HepG2 (cell line): ENCODE measurements around the gene SVBP. TPM values are rescaled to one million over a fixed set of nuclear protein-coding genes. Genes with fewer than 3 reads are reported as not detected.
A peak's percentile ranks its signal among the peaks of the same experiment; 100 is the strongest.

Experiments used
- ATAC-seq: fragments of 200-7000 bp; cut with Tn5 transposase; 3 replicates; pipeline ENCODE4 v1.9.1; 2020; ENCODE audit warnings: mild to moderate bottlenecking, moderate library complexity
- BruUV-seq: library from RNA; stranded (reverse); fragments of 400-500 nt; replicated peaks from 2 replicates; lab custom pipeline; 2021; lab: Mats Ljungman, UMichigan
- CTCF ChIA-PET: fragments of 300-600 bp; formaldehyde crosslinking; extraction: SDS; loops from one replicate; lab custom pipeline; 2021; ENCODE audit warnings: low total read pairs, inconsistent platforms, low intra/inter-chr PET ratio; lab: Yijun Ruan, JAX
- POLR2A ChIA-PET: fragments of 350-600 bp; sonication (Branson Sonifier 250); formaldehyde crosslinking; loops from one replicate; lab custom pipeline; 2020; ENCODE audit warnings: antibody characterized with exemption, inconsistent platforms; lab: Yijun Ruan, JAX
- DNase-seq: peaks from one replicate; pipeline ENCODE4 v3.0.0-alpha.2; 2015; ENCODE audit warnings: low spot score
- FAIRE-seq: peaks from 3 replicates; lab custom pipeline; 2011; peaks lifted over from hg19 to GRCh38; lab: Jason Lieb, UNC
- H2AFZ ChIP-seq: one replicate; pipeline ENCODE4 v1.6.1; 2011; ENCODE audit warnings: low read length, inconsistent platforms
- H3K27ac ChIP-seq: fragments of 300-600 bp; 3 replicates; pipeline ENCODE4 v1.8.0; 2011; ENCODE audit warnings: mixed run types, mild to moderate bottlenecking, mixed read lengths, low read length, inconsistent platforms; ENCODE audit not compliant: insufficient read depth; ENCODE audit errors: extremely low read length
- H3K27me3 ChIP-seq, 2 experiments: fragments of 200-600 bp in 1 of 2; 2 replicates in 1 of 2; 3 replicates in 1 of 2; pipeline versions ENCODE4 v1.6.0 to v1.8.0; 2011; ENCODE audit warnings: low read length in 2 of 2, mild to moderate bottlenecking in 2 of 2, moderate library complexity in 2 of 2, inconsistent platforms in 1 of 2; ENCODE audit not compliant: insufficient read depth in 2 of 2, control insufficient read depth in 1 of 2
- H3K36me3 ChIP-seq, 2 experiments: fragments of 200-600 bp in 1 of 2; replicated peaks in 1 of 2; 2 replicates in 1 of 2; 3 replicates in 1 of 2; pipeline versions ENCODE4 v1.5.1 to v1.8.0; 2011; ENCODE audit warnings: low read length in 2 of 2, inconsistent platforms in 1 of 2; ENCODE audit not compliant: insufficient read depth in 2 of 2, control insufficient read depth in 1 of 2
- H3K4me1 ChIP-seq: 2 replicates; pipeline ENCODE4 v1.5.1; 2012; ENCODE audit warnings: low read length, inconsistent platforms; ENCODE audit not compliant: insufficient read depth
- H3K4me2 ChIP-seq: 2 replicates; pipeline ENCODE4 v1.6.0; 2011; ENCODE audit warnings: low read depth, low read length, inconsistent platforms
- H3K4me3 ChIP-seq, 3 experiments: fragments of 200-600 bp in 1 of 3; sonication (generic), shearing (Covaris generic) in 1 of 3; replicated peaks in 1 of 3; 2 replicates each; pipeline ENCODE4 v1.5.1; 2011 to 2016; ENCODE audit warnings: low read length in 3 of 3, inconsistent platforms in 2 of 3, low read depth in 2 of 3, mild to moderate bottlenecking in 2 of 3, control low read depth in 1 of 3, mixed read lengths in 1 of 3; ENCODE audit not compliant: insufficient read depth in 1 of 3
- H3K79me2 ChIP-seq: one replicate; pipeline ENCODE4 v1.6.1; 2011; ENCODE audit warnings: low read length, inconsistent platforms; ENCODE audit not compliant: insufficient read depth
- H3K9ac ChIP-seq: 2 replicates; pipeline ENCODE4 v1.6.0; 2011; ENCODE audit warnings: mild to moderate bottlenecking, low read depth, low read length, inconsistent platforms; ENCODE audit not compliant: insufficient read depth
- H3K9me3 ChIP-seq: 2 replicates; pipeline ENCODE4 v1.5.1; 2012; ENCODE audit warnings: mild to moderate bottlenecking, low read length
- H4K20me1 ChIP-seq: 2 replicates; pipeline ENCODE4 v1.6.0; 2011; ENCODE audit warnings: inconsistent platforms, mild to moderate bottlenecking, low read length, moderate library complexity; ENCODE audit not compliant: insufficient read depth
- ATF7 ChIP-seq, 2 experiments: fragments of 450-650 bp in 1 of 2; sonication (generic) in 1 of 2; formaldehyde crosslinking in 1 of 2; IDR thresholded peaks; 2 replicates each; pipeline versions ENCODE4 v1.4.0 to v1.6.1; 2016 to 2020; ENCODE audit warnings: antibody characterized with exemption in 1 of 2, mild to moderate bottlenecking in 1 of 2, missing genetic modification reagents in 1 of 2
- FOXO1 ChIP-seq: sonication (generic); formaldehyde crosslinking; IDR thresholded peaks from 2 replicates; pipeline ENCODE4 v1.4.0; 2020; ENCODE audit warnings: missing genetic modification reagents
- MIER3 ChIP-seq: IDR thresholded peaks from 2 replicates; pipeline ENCODE4 v1.6.1; 2016; ENCODE audit warnings: missing compliant biosample characterization, borderline replicate concordance
- SMAD3 ChIP-seq: sonication (generic); formaldehyde crosslinking; IDR thresholded peaks from 2 replicates; pipeline ENCODE4 v1.4.0; 2020; ENCODE audit warnings: missing genetic modification reagents
- ZBTB21 ChIP-seq: sonication (generic); formaldehyde crosslinking; IDR thresholded peaks from 2 replicates; pipeline ENCODE4 v1.4.0; 2020; ENCODE audit warnings: missing genetic modification reagents
- ZNF34 ChIP-seq: sonication (generic); formaldehyde crosslinking; IDR thresholded peaks from 2 replicates; pipeline ENCODE4 v1.4.0; 2020; ENCODE audit warnings: mild to moderate bottlenecking, missing genetic modification reagents, borderline replicate concordance
- ZNF788 ChIP-seq: sonication (generic); formaldehyde crosslinking; IDR thresholded peaks from 2 replicates; pipeline ENCODE4 v1.5.0; 2020; ENCODE audit warnings: mild to moderate bottlenecking, missing genetic modification reagents, borderline replicate concordance
- WGBS: methylation state at CpG from one replicate; pipeline ENCODE4 v1.1.6; 2017; ENCODE audit warnings: low lambda C conversion rate; 5-methylcytosine and 5-hydroxymethylcytosine counted together
- in situ Hi-C: cut with HindIII; loops from 2 replicates; pipeline ENCODE4 v1.10.0; 2017; ENCODE audit warnings: low pct_unique_long_range_greater_than_20kb; ENCODE audit not compliant: extremely low pct_ligation_motif_present
- intact Hi-C: fragments of 100-400 bp; cut with micrococcal nuclease; formaldehyde crosslinking; loops from one replicate; pipeline ENCODE4 v1.10.0; 2022; ENCODE audit not compliant: unreplicated experiment
- polyA plus RNA-seq, 8 experiments: library from polyadenylated mRNA; depleted of rRNA in 3 of 8; stranded (reverse) in 7 of 8; unstranded in 1 of 8; fragments of >200 nt; fragmentation: Illumina TruSeq in 4 of 8; extraction: Trizol in 4 of 8; gene quantifications; 2 replicates each; pipeline versions ENCODE4 v1.2.1 to v1.2.3, GENCODE V29; 2011 to 2016; ENCODE audit warnings: low read depth in 4 of 8, missing spikeins in 1 of 8, mixed read lengths in 1 of 8; ENCODE audit not compliant: insufficient read depth in 1 of 8
- total RNA-seq, 5 experiments: library from RNA; depleted of rRNA; stranded (reverse); fragments of >200 nt; fragmentation: Illumina TruSeq; extraction: Trizol; gene quantifications; 2 replicates each; pipeline ENCODE4 v1.2.3, GENCODE V29; 2016; ENCODE audit warnings: low read depth in 1 of 5
- TF ChIP-seq, protein P1 (sequence below): sonication (generic); formaldehyde crosslinking; IDR thresholded peaks from 2 replicates; pipeline ENCODE4 v1.8.0; 2022; ENCODE audit warnings: low read depth, missing genetic modification reagents
- TF ChIP-seq, protein P2 (sequence below): sonication (generic); formaldehyde crosslinking; conservative IDR thresholded peaks from 2 replicates; pipeline ENCODE4 v1.8.0; 2022; ENCODE audit warnings: missing genetic modification reagents
- TF ChIP-seq, protein P3 (sequence below): sonication (generic); formaldehyde crosslinking; IDR thresholded peaks from 2 replicates; pipeline ENCODE4 v1.4.0; 2020; ENCODE audit warnings: missing genetic modification reagents, borderline replicate concordance

SVBP gene
- total and polyA plus RNA-seq, 2 of the 13 experiments (the other 11 are each of a cell fraction or from before 2014, with no cell fraction given) = 28.8 to 48.2 TPM

DNA sequence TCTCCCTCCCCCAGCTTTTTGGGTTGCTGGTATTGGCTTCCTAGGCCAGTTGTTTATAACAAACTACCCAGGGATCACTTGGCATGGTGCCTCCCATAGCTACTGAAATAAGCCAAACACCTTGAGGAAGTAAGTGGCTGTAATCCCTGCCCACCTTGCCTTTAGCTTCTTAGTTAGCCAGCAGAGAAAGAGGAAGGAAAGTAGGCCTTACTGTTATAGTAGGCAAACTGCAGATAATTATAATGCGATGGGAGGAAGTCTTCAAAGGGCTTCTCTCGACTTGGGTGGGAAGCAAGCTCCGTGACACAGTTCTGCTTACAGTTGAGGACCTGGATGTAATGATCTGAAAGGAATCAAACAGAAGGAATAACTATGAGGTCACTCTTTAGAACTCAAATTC lies 58.6 kb downstream of the SVBP start:
- H3K27ac ChIP-seq = no peak overlapping the region
- intact Hi-C loops = no loop called here
- in situ Hi-C loops = no loop called here
- H3K79me2 ChIP-seq = peaks cover 1% of the 10 kb centered on the region
- no peak overlapping the region for H2AFZ ChIP-seq
- ChIA-PET POLR2A (no interaction called here), CTCF (no interaction called here)
- FAIRE-seq (no peak), ATAC-seq (no peak), DNase-seq (no peak)
- H3K9me3 ChIP-seq = no peaks in the 10 kb centered on the region
- WGBS = 93% methylated on average over 3 of the region's 3 CpGs
- BruUV-seq = no TSS peak
- H3K4me2 ChIP-seq = no peak overlapping the region
- no peaks in the 10 kb centered on the region for H4K20me1 ChIP-seq
- H3K36me3 ChIP-seq = peaks cover 23 to 67% of the 10 kb centered on the region in 2 experiments
- no peak overlapping the region for H3K4me3 ChIP-seq
- H3K4me1 ChIP-seq = peaks cover 22% of the 10 kb centered on the region
- H3K27me3 ChIP-seq = no peaks in the 10 kb centered on the region
- H3K9ac ChIP-seq = no peak overlapping the region
- TF ChIP-seq ATF7 (IDR thresholded peaks at IDR 0.05) (0 out of 2 replicates have a peak, but pooled peaks have one; percentile 7), ATF7 (CRISPR knock-in tag; IDR thresholded peaks at IDR 0.05) (no peak), MIER3 (CRISPR knock-in tag) (no peak)

DNA sequence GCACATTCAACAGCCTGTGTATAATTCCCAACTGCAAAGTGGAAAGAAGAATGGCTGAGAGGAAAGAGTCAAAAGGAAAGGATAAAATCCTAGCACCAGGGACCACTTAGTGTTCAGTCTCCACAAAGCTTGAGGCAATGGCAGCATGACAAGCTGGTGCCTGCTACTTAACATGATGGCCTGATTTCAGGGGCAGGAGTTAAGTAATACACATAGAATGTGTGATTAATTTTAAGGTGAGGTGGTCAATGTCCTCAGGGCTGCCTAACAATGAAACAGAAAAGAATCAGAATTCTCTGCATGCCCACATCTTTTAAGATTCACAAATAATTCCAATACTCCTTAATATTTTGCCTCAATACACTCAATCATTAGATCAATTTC lies 59.3 kb downstream of the SVBP start:
- intact Hi-C loops = no loop called here
- Histone ChIP-seq H3K36me3 (peaks cover 25 to 74% of the 10 kb centered on the region in 2 experiments), H4K20me1 (no peaks in the 10 kb centered on the region), H3K27me3 (no peaks in the 10 kb centered on the region), H2AFZ (no peak overlapping the region), H3K4me1 (peaks cover 27% of the 10 kb centered on the region), H3K4me3 (no peak overlapping the region), H3K9ac (no peak overlapping the region), H3K27ac (no peak overlapping the region), H3K79me2 (no peaks in the 10 kb centered on the region), H3K4me2 (no peak overlapping the region), H3K9me3 (no peaks in the 10 kb centered on the region)
- BruUV-seq = no TSS peak
- no peak for TF ChIP-seq ZNF788 (CRISPR knock-in tag)
- TF ChIP-seq, protein P1, sequence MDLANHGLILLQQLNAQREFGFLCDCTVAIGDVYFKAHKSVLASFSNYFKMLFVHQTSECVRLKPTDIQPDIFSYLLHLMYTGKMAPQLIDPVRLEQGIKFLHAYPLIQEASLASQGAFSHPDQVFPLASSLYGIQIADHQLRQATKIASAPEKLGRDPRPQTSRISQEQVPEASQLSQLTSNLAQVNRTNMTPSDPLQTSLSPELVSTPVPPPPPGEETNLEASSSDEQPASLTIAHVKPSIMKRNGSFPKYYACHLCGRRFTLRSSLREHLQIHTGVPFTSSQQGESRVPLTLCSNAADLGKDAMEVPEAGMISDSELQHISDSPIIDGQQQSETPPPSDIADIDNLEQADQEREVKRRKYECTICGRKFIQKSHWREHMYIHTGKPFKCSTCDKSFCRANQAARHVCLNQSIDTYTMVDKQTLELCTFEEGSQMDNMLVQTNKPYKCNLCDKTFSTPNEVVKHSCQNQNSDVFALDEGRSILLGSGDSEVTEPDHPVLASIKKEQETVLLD (CRISPR knock-in tag) = no peak
- TF ChIP-seq, protein P2, sequence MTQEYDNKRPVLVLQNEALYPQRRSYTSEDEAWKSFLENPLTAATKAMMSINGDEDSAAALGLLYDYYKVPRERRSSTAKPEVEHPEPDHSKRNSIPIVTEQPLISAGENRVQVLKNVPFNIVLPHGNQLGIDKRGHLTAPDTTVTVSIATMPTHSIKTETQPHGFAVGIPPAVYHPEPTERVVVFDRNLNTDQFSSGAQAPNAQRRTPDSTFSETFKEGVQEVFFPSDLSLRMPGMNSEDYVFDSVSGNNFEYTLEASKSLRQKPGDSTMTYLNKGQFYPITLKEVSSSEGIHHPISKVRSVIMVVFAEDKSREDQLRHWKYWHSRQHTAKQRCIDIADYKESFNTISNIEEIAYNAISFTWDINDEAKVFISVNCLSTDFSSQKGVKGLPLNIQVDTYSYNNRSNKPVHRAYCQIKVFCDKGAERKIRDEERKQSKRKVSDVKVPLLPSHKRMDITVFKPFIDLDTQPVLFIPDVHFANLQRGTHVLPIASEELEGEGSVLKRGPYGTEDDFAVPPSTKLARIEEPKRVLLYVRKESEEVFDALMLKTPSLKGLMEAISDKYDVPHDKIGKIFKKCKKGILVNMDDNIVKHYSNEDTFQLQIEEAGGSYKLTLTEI (CRISPR knock-in tag) = no peak
- no peak for TF ChIP-seq ZNF34 (CRISPR knock-in tag)
- no peak for TF ChIP-seq ZBTB21 (CRISPR knock-in tag)
- TF ChIP-seq FOXO1 = no peak
- no peak for TF ChIP-seq SMAD3 (CRISPR knock-in tag)
- TF ChIP-seq, protein P3, sequence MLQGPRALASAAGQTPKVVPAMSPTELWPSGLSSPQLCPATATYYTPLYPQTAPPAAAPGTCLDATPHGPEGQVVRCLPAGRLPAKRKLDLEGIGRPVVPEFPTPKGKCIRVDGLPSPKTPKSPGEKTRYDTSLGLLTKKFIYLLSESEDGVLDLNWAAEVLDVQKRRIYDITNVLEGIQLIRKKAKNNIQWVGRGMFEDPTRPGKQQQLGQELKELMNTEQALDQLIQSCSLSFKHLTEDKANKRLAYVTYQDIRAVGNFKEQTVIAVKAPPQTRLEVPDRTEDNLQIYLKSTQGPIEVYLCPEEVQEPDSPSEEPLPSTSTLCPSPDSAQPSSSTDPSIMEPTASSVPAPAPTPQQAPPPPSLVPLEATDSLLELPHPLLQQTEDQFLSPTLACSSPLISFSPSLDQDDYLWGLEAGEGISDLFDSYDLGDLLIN (CRISPR knock-in tag) = no peak
- ChIA-PET CTCF (interaction anchor here (1.9 kb wide), 1 partner anchor 180 kb away, joined by 11 read pairs; no protein-coding TSS in a partner anchor), POLR2A (interaction anchor here (1.6 kb wide), 1 partner anchor 9 kb away, joined by 10 read pairs; the partner anchor contains the start of genes C1orf50 and P3H1)
- in situ Hi-C loops = no loop called here
- FAIRE-seq = no peak
- no peak for ATAC-seq
- no peak for DNase-seq
